NB4 (cell line): Measurements from ENCODE around the gene MOB3C.

ENCODE experiments used
- MYC ChIP-seq: IDR thresholded peaks from 2 replicates; pipeline ENCODE4 v1.6.1; 2011; ENCODE audit warnings: low read depth, low read length
- TF ChIP-seq, protein P1 (sequence below): IDR thresholded peaks from 2 replicates; pipeline ENCODE4 v1.6.1; 2011; ENCODE audit warnings: low read depth, low read length
- TF ChIP-seq, protein P2 (sequence below): IDR thresholded peaks from one replicate; pipeline ENCODE4 v1.5.1; 2012; ENCODE audit warnings: low read depth, low read length

DNA sequence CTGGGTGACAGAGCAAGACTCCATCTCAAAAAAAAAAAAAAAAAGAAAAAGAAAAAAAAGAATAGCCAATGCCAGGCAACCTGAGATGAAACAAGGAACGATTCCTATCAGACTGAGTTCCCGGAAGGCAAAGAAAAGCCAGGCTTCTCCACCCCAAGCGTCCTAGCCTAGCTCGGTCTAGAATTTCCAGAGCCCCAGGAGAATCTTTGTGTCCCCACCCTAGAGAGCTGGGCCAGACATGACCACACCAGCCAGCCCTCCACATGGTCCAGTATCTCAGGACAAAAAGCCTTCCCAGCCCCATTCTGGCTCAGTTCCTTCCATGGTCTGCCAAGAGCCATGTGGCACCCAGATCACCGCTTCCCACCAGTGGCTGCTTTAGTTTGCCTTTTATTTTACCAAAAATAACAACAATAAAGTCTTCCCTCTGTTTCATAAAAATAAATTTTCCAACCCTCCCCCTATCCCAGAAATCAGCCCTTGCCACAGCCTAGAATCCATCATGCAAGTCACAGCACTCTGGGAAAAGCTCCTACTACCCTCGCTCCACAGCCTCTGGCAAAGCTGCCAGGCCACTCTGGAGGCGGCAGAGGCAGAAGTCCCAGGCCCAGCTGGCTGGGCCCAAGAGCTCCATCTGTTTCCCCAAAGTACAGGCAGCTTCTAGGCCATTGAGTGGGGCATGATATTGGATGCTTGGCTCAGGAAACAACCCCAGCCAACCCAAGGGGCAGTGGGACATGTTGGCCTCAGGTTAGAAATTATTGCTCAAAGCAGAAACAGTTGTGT, 9.1 kb downstream of the MOB3C start:
- TF ChIP-seq, protein P1, sequence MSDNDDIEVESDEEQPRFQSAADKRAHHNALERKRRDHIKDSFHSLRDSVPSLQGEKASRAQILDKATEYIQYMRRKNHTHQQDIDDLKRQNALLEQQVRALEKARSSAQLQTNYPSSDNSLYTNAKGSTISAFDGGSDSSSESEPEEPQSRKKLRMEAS, result no peak
- TF ChIP-seq, protein P2, sequence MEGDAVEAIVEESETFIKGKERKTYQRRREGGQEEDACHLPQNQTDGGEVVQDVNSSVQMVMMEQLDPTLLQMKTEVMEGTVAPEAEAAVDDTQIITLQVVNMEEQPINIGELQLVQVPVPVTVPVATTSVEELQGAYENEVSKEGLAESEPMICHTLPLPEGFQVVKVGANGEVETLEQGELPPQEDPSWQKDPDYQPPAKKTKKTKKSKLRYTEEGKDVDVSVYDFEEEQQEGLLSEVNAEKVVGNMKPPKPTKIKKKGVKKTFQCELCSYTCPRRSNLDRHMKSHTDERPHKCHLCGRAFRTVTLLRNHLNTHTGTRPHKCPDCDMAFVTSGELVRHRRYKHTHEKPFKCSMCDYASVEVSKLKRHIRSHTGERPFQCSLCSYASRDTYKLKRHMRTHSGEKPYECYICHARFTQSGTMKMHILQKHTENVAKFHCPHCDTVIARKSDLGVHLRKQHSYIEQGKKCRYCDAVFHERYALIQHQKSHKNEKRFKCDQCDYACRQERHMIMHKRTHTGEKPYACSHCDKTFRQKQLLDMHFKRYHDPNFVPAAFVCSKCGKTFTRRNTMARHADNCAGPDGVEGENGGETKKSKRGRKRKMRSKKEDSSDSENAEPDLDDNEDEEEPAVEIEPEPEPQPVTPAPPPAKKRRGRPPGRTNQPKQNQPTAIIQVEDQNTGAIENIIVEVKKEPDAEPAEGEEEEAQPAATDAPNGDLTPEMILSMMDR, result no peak
- TF ChIP-seq MYC, result no peak
